MV-4-11 (cell line): Measurements from ENCODE around the gene PXYLP1.

Experiments used
- DNase-seq: peaks from one replicate; lab custom pipeline; 2025; lab: John Stamatoyannopoulos, UW

The PXYLP1 gene

GRCh38 chr3:141273700-141274410, 42.2 kb downstream of the PXYLP1 start:
- DNase-seq: no peak

GRCh38 chr3:141274411-141275031, 42.9 kb downstream of the PXYLP1 start:
- no peak for DNase-seq

- peak; percentile 54 for DNase-seq
Observed at GRCh38 chr3:141275032-141275422, 43.4 kb downstream of the PXYLP1 start.

- no peak for DNase-seq
Observed at GRCh38 chr3:141275511-141275910, 43.9 kb downstream of the PXYLP1 start.

- DNase-seq: peak; percentile 53
Observed at GRCh38 chr3:141275973-141276372, 44.3 kb downstream of the PXYLP1 start.

- DNase-seq: no peak
Observed at GRCh38 chr3:141276398-141276797, 44.8 kb downstream of the PXYLP1 start.

- no peak for DNase-seq
Observed at GRCh38 chr3:141277451-141277850, 45.8 kb downstream of the PXYLP1 start.

- DNase-seq: no peak
Observed at GRCh38 chr3:141278196-141279076, 46.8 kb downstream of the PXYLP1 start.

GRCh38 chr3:141279077-141279967, 47.7 kb downstream of the PXYLP1 start:
- DNase-seq: no peak

- DNase-seq: no peak
Observed at GRCh38 chr3:141280086-141280485, 48.5 kb downstream of the PXYLP1 start.

GRCh38 chr3:141280690-141281089, 49.1 kb downstream of the PXYLP1 start:
- no peak for DNase-seq

- no peak for DNase-seq
Observed at GRCh38 chr3:141285570-141285969, 53.9 kb downstream of the PXYLP1 start.

GRCh38 chr3:141286856-141287255, 55.2 kb downstream of the PXYLP1 start:
- DNase-seq: no peak

- DNase-seq: no peak
Observed at GRCh38 chr3:141287326-141287725, 55.7 kb downstream of the PXYLP1 start.

GRCh38 chr3:141288336-141288990, 56.8 kb downstream of the PXYLP1 start:
- DNase-seq: peak; percentile 70

- DNase-seq: no peak
Observed at GRCh38 chr3:141289228-141289772, 57.7 kb downstream of the PXYLP1 start.

GRCh38 chr3:141291559-141292355, 60.1 kb downstream of the PXYLP1 start:
- DNase-seq: no peak

GRCh38 chr3:141292356-141293058, 60.9 kb downstream of the PXYLP1 start:
- no peak for DNase-seq

GRCh38 chr3:141294301-141294700, 62.7 kb downstream of the PXYLP1 start:
- no peak for DNase-seq
